HuH-7.5 (cell line): Measurements from ENCODE around the gene ANAPC2.

Experiments
- DNase-seq: peaks from one replicate; pipeline ENCODE4 v3.0.0; 2011; ENCODE audit warnings: low spot score

The ANAPC2 gene

DNA sequence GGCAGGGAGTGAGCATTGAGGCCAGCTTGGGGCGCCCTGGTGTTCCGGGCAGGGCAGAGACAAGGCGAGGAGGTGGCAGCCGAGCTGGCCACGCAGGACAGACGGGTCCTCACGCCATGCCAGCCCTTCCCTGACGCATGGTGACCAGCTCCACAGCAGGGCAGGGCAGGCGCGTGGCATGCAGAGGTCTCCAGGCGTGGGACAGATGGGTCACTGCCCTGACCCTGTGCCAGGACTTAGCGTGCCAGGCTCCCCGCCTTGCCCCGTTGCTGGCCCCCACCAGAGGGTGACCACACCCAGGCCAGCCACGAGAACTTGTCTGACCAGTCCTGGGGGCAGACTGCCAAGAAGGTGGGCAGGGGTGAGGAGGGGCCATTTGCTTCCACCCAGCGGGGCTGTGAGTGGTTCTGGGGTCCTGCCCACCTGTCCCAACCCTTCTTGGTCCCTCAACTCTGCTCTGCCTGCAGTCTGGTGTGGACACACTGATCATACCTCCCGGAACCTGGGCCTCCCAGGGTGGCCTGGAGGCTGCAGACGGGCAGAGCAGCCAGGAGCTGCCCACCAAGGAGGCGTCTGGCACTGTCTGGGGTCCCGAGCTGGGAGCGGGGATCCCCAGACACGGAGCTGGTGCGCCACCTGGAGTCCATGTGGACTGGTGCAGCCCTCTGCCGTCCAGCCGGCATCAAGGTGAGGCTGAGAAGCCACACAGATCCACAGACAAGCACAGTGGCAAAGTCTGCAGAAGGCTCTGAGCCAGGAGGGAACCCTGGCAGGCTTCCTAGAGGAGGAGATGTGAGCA is 38.9 kb upstream of the ANAPC2 start, which contains the start of gene RNF224:
Gene RNF224, plus strand, starts transcription at position 449 of the 799 bp plus-strand sequence. CDS start 834 bp downstream, outside the sequence.
- peak; percentile 98 for DNase-seq

GRCh38 chr9:137226338-137227053 is 38.1 kb upstream of the ANAPC2 start:
- DNase-seq, result no peak

DNA sequence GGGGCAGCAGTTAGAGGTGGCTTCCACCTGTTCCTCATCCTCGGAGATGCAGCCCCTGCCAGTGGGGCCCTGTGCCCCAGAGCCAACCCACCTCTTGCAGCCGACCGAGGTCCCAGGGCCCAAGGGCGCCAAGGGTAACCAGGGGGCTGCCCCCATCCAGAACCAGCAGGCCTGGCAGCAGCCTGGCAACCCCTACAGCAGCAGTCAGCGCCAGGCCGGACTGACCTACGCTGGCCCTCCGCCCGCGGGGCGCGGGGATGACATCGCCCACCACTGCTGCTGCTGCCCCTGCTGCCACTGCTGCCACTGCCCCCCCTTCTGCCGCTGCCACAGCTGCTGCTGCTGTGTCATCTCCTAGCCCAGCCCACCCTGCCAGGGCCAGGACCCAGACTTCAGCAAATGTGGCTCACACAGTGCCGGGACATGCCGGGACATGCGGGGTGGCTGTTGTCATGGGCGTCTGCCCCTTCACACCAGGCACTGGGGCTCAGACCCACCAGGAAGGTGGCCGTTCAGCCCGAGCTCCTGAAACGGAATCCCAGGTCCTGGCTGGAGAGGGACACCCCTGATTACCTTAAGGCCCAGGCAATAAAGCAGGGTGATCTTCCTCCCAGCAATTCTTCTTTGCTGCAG is 37.5 kb upstream of the ANAPC2 start:
- no peak for DNase-seq

GRCh38 chr9:137224830-137225694 is 36.7 kb upstream of the ANAPC2 start, which contains the start of gene CYSRT1:
CYSRT1 (plus strand) TSS chr9:137225174; CDS start chr9:137225622, 448 bp downstream.
- DNase-seq, result no peak

DNA sequence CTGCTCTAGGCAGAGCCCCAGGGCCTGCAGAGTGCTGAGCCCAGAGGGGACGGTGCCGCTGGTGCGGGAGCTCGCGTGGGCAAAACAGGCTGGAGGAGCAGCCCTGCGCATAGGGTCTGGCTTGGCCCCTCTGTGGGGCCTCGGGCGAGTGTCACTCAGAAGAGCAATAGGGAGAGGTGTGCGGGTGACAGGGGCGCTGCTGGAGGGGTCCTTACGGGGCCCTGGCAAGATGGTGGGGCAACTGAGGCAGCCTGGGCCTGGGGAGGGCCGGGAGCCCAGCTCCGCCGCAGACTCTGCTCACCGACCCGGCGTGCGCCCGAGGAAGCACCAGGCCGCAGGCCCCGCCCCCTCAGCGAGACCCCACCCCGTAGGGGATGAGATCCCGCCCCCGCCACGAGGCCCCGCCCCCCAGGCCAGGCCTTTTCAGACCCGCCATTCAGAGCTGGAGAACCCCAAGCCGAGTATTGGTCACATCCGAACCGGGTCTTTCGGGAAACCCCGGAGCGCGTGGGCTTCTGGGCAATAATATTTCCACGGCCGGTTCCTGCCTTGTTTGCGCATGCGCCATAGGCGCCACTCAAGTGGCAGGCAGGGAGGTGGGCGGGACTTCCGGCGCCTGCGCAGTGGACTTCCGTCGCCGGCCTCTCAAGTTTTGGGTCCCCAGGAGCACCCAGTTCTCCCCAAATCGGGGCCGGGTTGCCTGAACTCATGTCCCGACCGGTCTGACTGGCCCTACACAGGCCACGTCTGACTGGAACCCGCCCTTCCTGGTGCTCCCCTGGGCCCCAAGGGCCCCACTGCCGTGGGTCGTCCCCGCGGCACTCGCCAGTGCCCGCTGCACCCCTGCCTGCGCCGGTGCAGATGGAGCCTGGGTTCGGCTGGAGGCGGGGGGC is 35.0 kb upstream of the ANAPC2 start:
- peak; percentile 99 for DNase-seq

GRCh38 chr9:137222190-137223077 is 34.1 kb upstream of the ANAPC2 start, which contains the start of gene RNF208:
RNF208 (minus strand) TSS chr9:137222240; CDS start chr9:137221212, 1,028 bp downstream.
- peak; percentile 86 for DNase-seq

DNA sequence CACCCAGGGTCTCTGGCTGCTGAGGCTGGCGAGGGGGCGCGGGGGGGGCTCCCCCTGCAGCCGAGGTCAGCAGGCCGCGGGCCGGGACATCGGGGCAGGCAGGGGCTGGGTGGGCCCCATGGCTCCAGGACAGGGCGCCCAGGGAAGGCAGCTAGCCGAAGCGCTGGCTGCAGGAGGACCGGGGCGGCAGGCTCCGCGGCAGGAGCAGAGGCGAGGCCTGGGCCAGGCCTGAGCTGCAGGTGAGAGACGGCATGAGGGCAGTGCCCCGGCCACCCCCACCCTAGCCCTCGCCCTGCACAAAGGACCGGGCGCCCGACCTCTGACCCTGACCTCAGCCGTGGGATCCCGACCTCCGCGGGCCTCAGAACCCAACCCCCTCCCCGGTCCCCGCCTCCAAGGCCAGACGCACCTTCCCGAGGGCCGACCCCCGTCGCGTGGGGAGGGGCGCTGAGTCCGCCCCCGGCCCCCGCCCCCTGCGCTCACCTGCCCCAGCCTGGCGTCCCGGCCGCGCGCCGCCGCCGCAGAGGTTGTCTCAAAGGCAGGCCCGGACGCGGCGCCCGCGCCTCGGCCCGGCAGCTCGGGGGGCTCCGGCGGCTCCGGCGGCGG is 33.2 kb upstream of the ANAPC2 start:
- peak; percentile 79 for DNase-seq

DNA sequence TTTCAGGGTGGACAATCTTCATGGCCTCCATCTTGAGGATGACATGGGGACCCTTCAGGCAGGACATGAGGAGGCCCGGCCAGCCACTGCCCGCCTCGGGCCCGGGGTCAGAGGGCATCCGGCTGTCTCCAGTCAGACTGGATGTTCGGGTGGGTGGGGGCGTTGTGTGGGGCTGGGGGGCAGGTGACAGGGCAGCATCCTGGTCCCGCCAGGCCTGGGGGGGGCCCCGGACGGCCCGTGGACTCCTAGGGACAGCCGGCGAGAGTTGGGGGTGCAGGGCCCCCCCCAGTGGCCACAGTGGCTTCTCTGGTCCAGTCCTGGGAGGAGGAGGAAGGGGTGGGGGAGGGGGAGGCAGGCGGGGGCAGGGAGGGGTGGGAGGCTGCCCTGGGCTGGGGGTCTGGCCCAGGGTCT is 32.7 kb upstream of the ANAPC2 start:
- DNase-seq, result no peak

GRCh38 chr9:137220317-137221094 is 32.1 kb upstream of the ANAPC2 start:
- DNase-seq, result no peak

DNA sequence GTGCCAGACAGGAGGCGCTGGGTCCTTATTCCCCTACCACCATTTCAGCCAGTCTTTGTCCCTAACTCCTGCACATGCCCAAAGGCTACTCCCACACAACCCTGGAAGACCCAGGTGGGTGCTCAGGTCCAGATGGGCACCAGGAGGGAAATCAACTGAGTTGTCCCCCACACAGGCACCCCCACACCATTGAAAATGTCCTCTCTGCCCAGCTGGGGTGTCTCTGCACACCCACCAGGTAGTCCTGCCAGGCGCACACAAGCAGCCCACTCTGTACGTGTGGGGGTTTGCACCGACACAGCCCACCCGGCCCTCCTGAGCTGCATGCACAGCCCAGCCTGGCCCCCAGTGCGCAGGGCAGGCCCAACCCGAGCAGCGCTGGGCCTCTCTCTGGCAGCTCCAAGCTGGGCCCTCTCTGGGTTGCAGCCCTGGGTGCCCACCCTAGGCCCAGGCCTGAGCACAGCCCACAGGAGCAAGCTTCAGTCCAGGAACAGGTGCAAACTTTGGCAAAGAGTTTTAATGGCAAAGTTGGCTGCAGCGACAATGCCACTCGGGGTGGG is 31.5 kb upstream of the ANAPC2 start:
- DNase-seq, result no peak

DNA sequence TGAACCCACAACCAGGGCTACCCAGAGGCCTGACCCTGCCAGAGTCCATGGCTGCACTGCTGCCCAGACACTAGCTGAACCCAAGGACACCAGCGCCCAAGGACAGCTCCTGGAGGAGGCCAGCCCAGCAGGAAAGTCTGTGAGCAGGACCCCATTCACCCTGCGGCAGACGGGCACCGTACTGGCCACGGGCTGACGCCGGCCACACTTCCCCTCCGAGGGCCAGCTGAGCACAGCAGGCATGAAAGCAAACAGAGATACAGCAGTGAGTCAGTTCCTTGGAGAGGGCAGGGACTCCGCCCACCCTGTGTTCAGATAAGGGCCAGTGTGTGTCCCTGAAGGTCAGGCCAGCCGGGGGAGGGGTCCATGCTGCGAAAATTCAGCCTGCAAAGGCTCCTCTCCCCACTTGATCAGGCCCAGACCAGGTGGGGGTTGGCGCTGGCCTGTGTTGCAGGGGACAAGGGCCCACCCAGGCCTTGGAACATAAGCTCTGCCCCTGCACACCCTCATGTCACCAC is 30.5 kb upstream of the ANAPC2 start:
- peak; percentile 80 for DNase-seq

DNA sequence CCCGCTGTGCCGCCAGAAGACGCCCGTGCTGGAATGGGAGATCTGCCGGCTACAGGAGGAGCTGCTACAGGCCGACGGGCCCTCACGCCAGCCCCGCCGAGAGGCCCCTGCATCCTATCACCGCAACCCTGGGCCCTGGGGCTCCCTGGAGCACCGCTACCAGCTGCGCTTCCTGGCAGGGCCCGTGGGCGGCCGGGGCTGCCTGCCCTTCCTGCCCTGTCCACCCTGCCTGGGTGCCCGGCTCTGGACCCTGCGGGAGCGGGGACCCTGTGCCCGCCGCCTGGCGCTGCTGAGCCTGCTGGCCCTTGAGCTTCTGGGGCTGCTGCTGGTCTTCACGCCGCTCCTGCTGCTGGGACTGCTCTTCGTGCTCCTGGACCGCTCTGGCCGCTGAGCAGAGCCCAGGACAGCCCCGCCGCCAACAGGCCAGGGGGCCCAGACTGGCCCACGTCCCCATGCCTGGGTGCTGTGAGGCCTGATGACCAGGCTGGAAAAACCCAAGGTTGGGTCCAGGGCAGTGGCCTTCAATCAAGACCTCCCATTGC is 29.9 kb upstream of the ANAPC2 start:
- DNase-seq, result no peak

- DNase-seq, result no peak
These were observed 29.2 kb upstream of the ANAPC2 start for GRCh38 chr9:137217276-137218211.

DNA sequence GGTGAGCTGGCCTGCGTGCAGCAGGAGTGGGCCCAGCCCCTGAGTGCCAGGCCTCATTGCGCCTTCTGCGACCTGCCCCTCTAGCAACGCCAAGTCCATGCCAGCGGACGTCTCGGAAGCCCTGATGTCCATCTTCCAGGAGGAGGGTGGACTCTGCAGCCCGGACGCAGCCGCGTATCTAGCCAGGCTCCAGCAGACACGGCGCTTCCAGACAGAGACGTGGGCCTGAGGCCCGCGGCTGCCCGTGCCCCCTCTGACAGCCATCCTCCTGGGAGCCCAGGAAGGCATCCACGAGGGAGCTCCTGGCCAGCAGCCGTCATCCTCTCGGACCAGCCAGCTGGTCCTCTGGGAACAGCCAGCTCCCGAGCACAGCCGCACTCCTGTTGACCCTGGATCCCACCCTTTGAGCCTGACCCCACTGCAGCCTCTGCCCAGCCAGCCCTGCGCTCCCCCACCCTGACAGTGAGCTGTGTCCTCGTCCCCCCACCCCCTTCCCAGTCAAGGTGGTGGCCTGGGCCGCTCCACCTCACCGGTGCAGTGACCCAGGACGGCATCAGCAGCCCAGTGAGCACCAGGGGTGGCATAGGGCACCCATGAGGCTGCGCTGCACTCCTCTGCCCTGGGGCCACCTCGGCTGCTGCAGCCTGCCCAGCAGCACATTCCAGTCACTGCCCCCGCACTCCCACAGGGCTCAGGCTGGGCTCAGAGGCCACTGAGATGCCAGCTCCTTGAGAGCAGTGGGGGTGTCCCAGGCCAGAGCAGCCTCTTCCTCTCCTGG is 28.0 kb upstream of the ANAPC2 start:
- DNase-seq, result no peak

GRCh38 chr9:137215196-137215986 is 27.0 kb upstream of the ANAPC2 start:
- DNase-seq, result no peak
